Measurements from ENCODE around the gene RABGEF1. TPM values are rescaled to one million over a fixed set of nuclear protein-coding genes. Genes with fewer than 3 reads are reported as not detected.
"Not testable (repeated sequence)": the region's sequence is repeated elsewhere in the genome, so short reads cannot be mapped to it uniquely, and the experiment has no call there.

RABGEF1 gene
- total and polyA plus RNA-seq, 9 of the 15 experiments (the other 6 are each of a cell fraction or from before 2014, with no cell fraction given) = 7.0 to 29.3 (median 20.5) TPM

GRCh38 chr7:66846096-66846445, 105.5 kb downstream of the RABGEF1 start:
- in situ Hi-C loops (cut with MboI); H3K27me3 ChIP-seq (ENCODE audit: control insufficient read depth in 2 of 2, insufficient read depth in 2 of 2, low read length in 2 of 2); ATAC-seq; H4K20me1 ChIP-seq (replicated peaks; ENCODE audit: control insufficient read depth, insufficient read depth, low read length); CTCF ChIA-PET (ENCODE audit: low intra/inter-chr PET ratio); intact Hi-C loops (cut with micrococcal nuclease); FAIRE-seq; BruUV-seq (replicated peaks); H3K9me3 ChIP-seq (replicated peaks; ENCODE audit: control insufficient read depth, insufficient read depth, low read depth, low read length); H3K9me1 ChIP-seq (ENCODE audit: control insufficient read depth, insufficient read depth, low read length); DNase-seq (ENCODE audit: extremely low read depth in 1 of 4, low spot score in 3 of 4); H3K36me3 ChIP-seq (ENCODE audit: control insufficient read depth, insufficient read depth, low read length): not testable (repeated sequence)
- peak overlapping the region; percentile 90; the same call in 2 of the 3 replicates for H3K27ac ChIP-seq (ENCODE audit: extremely low read depth, low read depth, low read length)
- peak overlapping the region; percentile 77 for H3K4me3 ChIP-seq
- peaks cover 9 to 27% of the 10 kb centered on the region in 2 experiments; a peak in 4 of 5 replicates for H3K4me1 ChIP-seq (replicated peaks in 1 of 2; ENCODE audit: control insufficient read depth in 2 of 2, insufficient read depth in 2 of 2, low read length in 2 of 2)
- H2AFZ ChIP-seq (ENCODE audit: low read depth, low read length) = peak overlapping the region; percentile 97
- POLR2A ChIA-PET = interaction anchor here (0.6 kb wide), 1 partner anchor 56 kb away, joined by 3 read pairs; no protein-coding TSS in a partner anchor
- WGBS (ENCODE audit: insufficient coverage, low coverage, missing lambda C conversion rate) = 55% methylated on average over 2 of the region's 4 CpGs
- peaks cover 16% of the 10 kb centered on the region for H3K79me2 ChIP-seq (ENCODE audit: control insufficient read depth, insufficient read depth, low read length)
- H3K9ac ChIP-seq (ENCODE audit: insufficient read depth in 1 of 2, low read depth in 2 of 2, low read length in 2 of 2) = peak overlapping the region; percentile 93 to 98
- 0 out of 4 replicates have a peak, but pooled peaks of 1 of the 2 experiments have one; percentile 26 for TF ChIP-seq HDAC1 (IDR thresholded peaks at IDR 0.05)
- H3K4me2 ChIP-seq (ENCODE audit: insufficient read depth, low read length) = peak overlapping the region; percentile 95

DNA sequence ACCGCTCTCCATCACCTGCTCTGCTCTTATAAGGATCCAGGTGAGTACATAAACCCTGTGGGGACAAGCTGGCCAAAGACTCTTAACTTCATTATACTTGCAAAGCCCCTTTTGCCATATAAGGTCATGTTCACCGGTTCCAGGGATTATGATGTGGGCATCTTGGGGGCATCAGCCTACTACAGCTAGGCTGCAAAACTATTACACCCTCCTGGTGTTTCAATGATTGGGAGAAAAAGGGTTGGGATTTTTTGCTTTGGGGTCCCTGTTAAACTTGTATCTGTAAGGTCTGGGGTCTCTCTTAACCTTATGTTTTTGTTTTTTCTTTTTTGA, 107.0 kb downstream of the RABGEF1 start:
- H3K9ac ChIP-seq (ENCODE audit: insufficient read depth in 1 of 2, low read depth in 2 of 2, low read length in 2 of 2); DNase-seq (ENCODE audit: extremely low read depth in 1 of 4, low spot score in 3 of 4); H3K4me2 ChIP-seq (ENCODE audit: insufficient read depth, low read length); H3K27ac ChIP-seq (ENCODE audit: extremely low read depth, low read depth, low read length); H2AFZ ChIP-seq (ENCODE audit: low read depth, low read length); intact Hi-C loops (cut with micrococcal nuclease); H4K20me1 ChIP-seq (replicated peaks; ENCODE audit: control insufficient read depth, insufficient read depth, low read length); H3K9me3 ChIP-seq (replicated peaks; ENCODE audit: control insufficient read depth, insufficient read depth, low read depth, low read length); FAIRE-seq; H3K36me3 ChIP-seq (ENCODE audit: control insufficient read depth, insufficient read depth, low read length); in situ Hi-C loops (cut with MboI); BruUV-seq (replicated peaks); H3K4me3 ChIP-seq; H3K9me1 ChIP-seq (ENCODE audit: control insufficient read depth, insufficient read depth, low read length); POLR2A ChIA-PET; ATAC-seq; CTCF ChIA-PET (ENCODE audit: low intra/inter-chr PET ratio); H3K27me3 ChIP-seq (ENCODE audit: control insufficient read depth in 2 of 2, insufficient read depth in 2 of 2, low read length in 2 of 2): not testable (repeated sequence)
- 33% methylated on average over 1 of the region's 2 CpGs for WGBS (ENCODE audit: insufficient coverage, low coverage, missing lambda C conversion rate)
- Histone ChIP-seq H3K79me2 (ENCODE audit: control insufficient read depth, insufficient read depth, low read length) (peaks cover 16% of the 10 kb centered on the region), H3K4me1 (replicated peaks in 1 of 2; ENCODE audit: control insufficient read depth in 2 of 2, insufficient read depth in 2 of 2, low read length in 2 of 2) (peaks cover 9 to 27% of the 10 kb centered on the region in 2 experiments; a peak in 4 of 5 replicates)
- TF ChIP-seq SRF (CRISPR knock-in tag; IDR thresholded peaks at IDR 0.05) = peak in 1 of 2 experiments; percentile 44; a peak in 1 of 4 replicates
